Omental fat pad (tissue), 4 donors: ENCODE data around the gene ABHD10. TPM values are rescaled to one million over a fixed set of nuclear protein-coding genes. Genes with fewer than 3 reads are reported as not detected.

Experiments used
- ATAC-seq: fragments of 150-250 bp; one replicate; pipeline ENCODE4 v1.9.1; 2016; ENCODE audit warnings: mild to moderate bottlenecking, moderate library complexity; ENCODE audit not compliant: low FRiP score
- DNase-seq: peaks from one replicate; pipeline ENCODE4 v3.0.0-alpha.2; 2019; ENCODE audit warnings: low spot score
- CTCF ChIP-seq, 3 donors: fragments of 450-650 bp; IDR thresholded peaks; one replicate each; pipeline ENCODE4 v1.5.1; 2016 to 2017; ENCODE audit warnings: antibody characterized with exemption in 3 of 3, mild to moderate bottlenecking in 3 of 3, moderate library complexity in 2 of 3
- total RNA-seq, 4 donors: library from RNA; depleted of rRNA; stranded (reverse); fragments of >200 nt; gene quantifications; one replicate each; pipeline ENCODE4 v1.1.0, GENCODE V29; 2016

ABHD10 gene
- total RNA-seq, 4 donors from 2014 or later = 9.5 to 27.4 (median 17.3) TPM

- DNase-seq (no peak), ATAC-seq (no peak)
- TF ChIP-seq CTCF (IDR thresholded peaks at IDR 0.05) = no peak
Measured at GRCh38 chr3:112010636-112011035, 31.8 kb downstream of the ABHD10 start.

- DNase-seq (no peak), ATAC-seq (no peak)
- no peak for TF ChIP-seq CTCF (IDR thresholded peaks at IDR 0.05)
Measured at GRCh38 chr3:112011376-112011940, 32.6 kb downstream of the ABHD10 start.

- TF ChIP-seq CTCF (IDR thresholded peaks at IDR 0.05) = no peak
- ATAC-seq = no peak
- DNase-seq = no peak
Measured at GRCh38 chr3:112012205-112012992, 33.6 kb downstream of the ABHD10 start.

GRCh38 chr3:112013058-112013783 is 34.4 kb downstream of the ABHD10 start:
- DNase-seq (peak; percentile 26), ATAC-seq (peak; percentile 84)
- no peak for TF ChIP-seq CTCF (IDR thresholded peaks at IDR 0.05)

GRCh38 chr3:112013784-112014143 is 34.9 kb downstream of the ABHD10 start:
- TF ChIP-seq CTCF (IDR thresholded peaks at IDR 0.05) = no peak
- ATAC-seq (no peak), DNase-seq (no peak)

- no peak for ATAC-seq
- no peak for TF ChIP-seq CTCF (IDR thresholded peaks at IDR 0.05)
- no peak for DNase-seq
Measured at GRCh38 chr3:112017091-112017490, 38.3 kb downstream of the ABHD10 start.
